H1 (cell line): Measurements from ENCODE around the gene APOL4.

Source experiments
- CREB1 ChIP-seq: IDR thresholded peaks from 2 replicates; pipeline ENCODE4 v1.6.1; 2012; ENCODE audit warnings: inconsistent platforms
- EZH2 ChIP-seq: fragments of 200-600 bp; sonication (generic); IDR thresholded peaks from 2 replicates; pipeline ENCODE4 v1.7.1; 2012; ENCODE audit warnings: low read depth, mild to moderate bottlenecking, moderate library complexity, low read length, inconsistent platforms; ENCODE audit not compliant: severe bottlenecking
- GABPA ChIP-seq: IDR thresholded peaks from 2 replicates; pipeline ENCODE4 v1.6.1; 2011; ENCODE audit warnings: mild to moderate bottlenecking, low read length, moderate library complexity, borderline replicate concordance; ENCODE audit not compliant: insufficient read depth
- POLR2A ChIP-seq, 2 experiments: IDR thresholded peaks; 1 replicate in 1 of 2; 2 replicates in 1 of 2; pipeline ENCODE4 v1.6.1; 2011; ENCODE audit warnings: low read depth in 2 of 2, low read length in 2 of 2, mild to moderate bottlenecking in 2 of 2; ENCODE audit errors: control extremely low read depth in 1 of 2
- POLR2AphosphoS5 ChIP-seq: IDR thresholded peaks from 2 replicates; pipeline ENCODE4 v1.6.1; 2011; ENCODE audit warnings: low read depth, low read length
- TCF12 ChIP-seq: IDR thresholded peaks from 2 replicates; pipeline ENCODE4 v1.6.1; 2011; ENCODE audit warnings: low read depth, mild to moderate bottlenecking, low read length
- ZNF274 ChIP-seq: IDR thresholded peaks from 2 replicates; pipeline ENCODE4 v1.7.0; 2012; ENCODE audit warnings: low read length, borderline replicate concordance; ENCODE audit errors: extremely low read depth
- TF ChIP-seq, protein P1 (sequence below), 3 experiments: IDR thresholded peaks; 1 replicate in 2 of 3; 2 replicates in 1 of 3; pipeline versions ENCODE4 v1.5.1 to v1.6.1; 2011; ENCODE audit warnings: low read length in 3 of 3, mild to moderate bottlenecking in 3 of 3, inconsistent platforms in 2 of 3, low read depth in 1 of 3, moderate library complexity in 1 of 3; ENCODE audit not compliant: insufficient read depth in 1 of 3; ENCODE audit errors: control extremely low read depth in 1 of 3

DNA sequence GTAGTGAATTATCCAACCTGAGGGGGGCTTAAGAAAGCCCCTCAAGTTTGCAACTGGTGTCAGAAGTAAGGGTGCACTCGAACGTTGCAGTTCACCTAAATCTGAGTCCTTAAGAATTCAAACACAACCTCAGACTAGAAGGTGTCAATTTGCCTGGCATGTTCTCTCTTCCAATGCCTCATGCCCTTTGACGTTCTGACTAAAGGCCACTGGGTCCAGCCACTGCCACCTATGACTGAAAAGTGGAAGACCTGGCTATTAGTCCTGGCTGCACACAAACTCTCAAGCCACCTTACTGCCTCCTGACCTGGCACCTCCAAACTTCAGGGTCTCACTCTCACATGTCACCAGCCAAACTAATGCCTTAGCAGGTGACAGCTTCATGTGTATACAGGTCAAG, 8.0 kb downstream of the APOL4 start:
- TF ChIP-seq ZNF274 (no peak), POLR2A (IDR thresholded peaks at IDR 0.05; ENCODE audit: control extremely low read depth in 1 of 2, low read depth in 2 of 2, low read length in 2 of 2) (no peak), EZH2 (no peak), TCF12 (no peak), POLR2AphosphoS5 (no peak), CREB1 (no peak), GABPA (no peak)
- TF ChIP-seq, protein P1, sequence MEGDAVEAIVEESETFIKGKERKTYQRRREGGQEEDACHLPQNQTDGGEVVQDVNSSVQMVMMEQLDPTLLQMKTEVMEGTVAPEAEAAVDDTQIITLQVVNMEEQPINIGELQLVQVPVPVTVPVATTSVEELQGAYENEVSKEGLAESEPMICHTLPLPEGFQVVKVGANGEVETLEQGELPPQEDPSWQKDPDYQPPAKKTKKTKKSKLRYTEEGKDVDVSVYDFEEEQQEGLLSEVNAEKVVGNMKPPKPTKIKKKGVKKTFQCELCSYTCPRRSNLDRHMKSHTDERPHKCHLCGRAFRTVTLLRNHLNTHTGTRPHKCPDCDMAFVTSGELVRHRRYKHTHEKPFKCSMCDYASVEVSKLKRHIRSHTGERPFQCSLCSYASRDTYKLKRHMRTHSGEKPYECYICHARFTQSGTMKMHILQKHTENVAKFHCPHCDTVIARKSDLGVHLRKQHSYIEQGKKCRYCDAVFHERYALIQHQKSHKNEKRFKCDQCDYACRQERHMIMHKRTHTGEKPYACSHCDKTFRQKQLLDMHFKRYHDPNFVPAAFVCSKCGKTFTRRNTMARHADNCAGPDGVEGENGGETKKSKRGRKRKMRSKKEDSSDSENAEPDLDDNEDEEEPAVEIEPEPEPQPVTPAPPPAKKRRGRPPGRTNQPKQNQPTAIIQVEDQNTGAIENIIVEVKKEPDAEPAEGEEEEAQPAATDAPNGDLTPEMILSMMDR (IDR thresholded peaks at IDR 0.05; ENCODE audit: control extremely low read depth in 1 of 3, insufficient read depth in 1 of 3, low read depth in 1 of 3, low read length in 3 of 3) = no peak
